OCI-LY1 (cell line): ENCODE measurements around the gene ROBO1.
"Not testable (repeated sequence)": the region's sequence is repeated elsewhere in the genome, so short reads cannot be mapped to it uniquely, and the experiment has no call there.

Experiments used
- H2AFZ ChIP-seq: fragments of 200-600 bp; sonication (generic), shearing (Covaris generic); 2 replicates; pipeline ENCODE4 v1.6.0; 2014; ENCODE audit warnings: antibody characterized with exemption, mild to moderate bottlenecking, low read length
- H3F3A ChIP-seq: fragments of 200-600 bp; sonication (generic), shearing (Covaris generic); 2 replicates; pipeline ENCODE4 v1.6.0; 2014; ENCODE audit warnings: mild to moderate bottlenecking, antibody characterized with exemption, low read length, moderate library complexity; ENCODE audit not compliant: insufficient read depth
- H3K27ac ChIP-seq: fragments of 200-600 bp; sonication (generic); 2 replicates; pipeline ENCODE4 v1.5.1; 2014; ENCODE audit warnings: low read length, mixed run types, mild to moderate bottlenecking, low read depth; ENCODE audit not compliant: poor library complexity, severe bottlenecking
- H3K27me3 ChIP-seq: fragments of 200-600 bp; sonication (generic); 2 replicates; pipeline ENCODE4 v1.6.0; 2014; ENCODE audit warnings: antibody characterized with exemption, mild to moderate bottlenecking, low read length, moderate library complexity; ENCODE audit not compliant: insufficient read depth
- H3K36me3 ChIP-seq: fragments of 200-600 bp; sonication (generic); 2 replicates; pipeline ENCODE4 v1.6.1; 2014; ENCODE audit warnings: mild to moderate bottlenecking, antibody characterized with exemption, low read length, moderate library complexity, mixed read lengths; ENCODE audit not compliant: insufficient read depth
- H3K4me1 ChIP-seq: fragments of 200-600 bp; sonication (generic); 2 replicates; pipeline ENCODE4 v1.5.1; 2014; ENCODE audit warnings: mild to moderate bottlenecking, low read length, moderate library complexity; ENCODE audit not compliant: insufficient read depth, severe bottlenecking
- H3K4me2 ChIP-seq: fragments of 200-600 bp; sonication (generic), shearing (Covaris generic); 2 replicates; pipeline ENCODE4 v1.6.1; 2014; ENCODE audit warnings: low read length
- H3K4me3 ChIP-seq: fragments of 200-600 bp; sonication (generic); 2 replicates; pipeline ENCODE4 v1.5.1; 2014; ENCODE audit warnings: low read length, low read depth, mild to moderate bottlenecking, mixed read lengths; ENCODE audit not compliant: poor library complexity, severe bottlenecking
- H3K79me2 ChIP-seq: fragments of 200-600 bp; shearing (Covaris generic); 2 replicates; pipeline ENCODE4 v1.6.1; 2016; ENCODE audit warnings: mixed run types, low read length, mixed read lengths; ENCODE audit not compliant: insufficient read depth
- H3K9ac ChIP-seq: fragments of 200-600 bp; sonication (generic), shearing (Covaris generic); 2 replicates; pipeline ENCODE4 v1.6.1; 2014; ENCODE audit warnings: mild to moderate bottlenecking, low read length, mixed read lengths
- H3K9me2 ChIP-seq: fragments of 200-600 bp; sonication (generic), shearing (Covaris generic); 2 replicates; pipeline ENCODE4 v1.6.1; 2014; ENCODE audit warnings: low read depth, mild to moderate bottlenecking, low read length, mixed read lengths
- H3K9me3 ChIP-seq: fragments of 200-600 bp; shearing (Covaris generic); 2 replicates; pipeline ENCODE4 v1.6.1; 2014; ENCODE audit warnings: low read length, mixed read lengths
- H4K20me1 ChIP-seq: fragments of 200-600 bp; sonication (generic), shearing (Covaris generic); 2 replicates; pipeline ENCODE4 v1.6.0; 2016; ENCODE audit warnings: mild to moderate bottlenecking, low read length; ENCODE audit not compliant: insufficient read depth
- CTCF ChIP-seq: fragments of 200-600 bp; sonication (generic), shearing (Covaris generic); IDR thresholded peaks from 2 replicates; pipeline ENCODE4 v1.5.1; 2017; ENCODE audit warnings: mild to moderate bottlenecking, antibody characterized with exemption, low read length, moderate library complexity, mixed read lengths
- EZH2 ChIP-seq: fragments of 200-600 bp; sonication (generic), shearing (Covaris generic); IDR thresholded peaks from 2 replicates; pipeline ENCODE4 v1.8.0; 2017; ENCODE audit warnings: borderline replicate concordance, mixed run types, mild to moderate bottlenecking, antibody characterized with exemption, low read length, moderate library complexity, mixed read lengths

Gene ROBO1

GRCh38 chr3:79808515-79808914 is 40.7 kb upstream of the ROBO1 start:
- Histone ChIP-seq H3K4me3 (no peak overlapping the region), H4K20me1 (no peaks in the 10 kb centered on the region), H3K36me3 (no peaks in the 10 kb centered on the region), H3K9me3 (no peaks in the 10 kb centered on the region), H3K4me1 (no peaks in the 10 kb centered on the region), H3K27ac (no peak overlapping the region), H3F3A (no peaks in the 10 kb centered on the region), H3K9ac (no peak overlapping the region), H3K79me2 (no peaks in the 10 kb centered on the region), H3K4me2 (no peak overlapping the region), H2AFZ (no peak overlapping the region), H3K27me3 (no peaks in the 10 kb centered on the region), H3K9me2 (no peaks in the 10 kb centered on the region)
- no peak for TF ChIP-seq CTCF
- TF ChIP-seq EZH2 = no peak

GRCh38 chr3:79790177-79790576 is 22.4 kb upstream of the ROBO1 start:
- H3K79me2 ChIP-seq, H3K27me3 ChIP-seq, H3K9ac ChIP-seq, H3K4me2 ChIP-seq, H3K4me3 ChIP-seq, H3F3A ChIP-seq, H3K4me1 ChIP-seq, H3K9me2 ChIP-seq, H3K9me3 ChIP-seq, H3K27ac ChIP-seq, H2AFZ ChIP-seq, H4K20me1 ChIP-seq, H3K36me3 ChIP-seq: not testable (repeated sequence)
- TF ChIP-seq CTCF = peak; percentile 32; the same call in 1 of the 2 replicates

- H3K27ac ChIP-seq = no peak overlapping the region
- H3K4me1 ChIP-seq = no peaks in the 10 kb centered on the region
- H3K27me3 ChIP-seq = no peaks in the 10 kb centered on the region
- H3K9ac ChIP-seq = no peak overlapping the region
- TF ChIP-seq EZH2 (no peak), CTCF (no peak)
- no peaks in the 10 kb centered on the region for H4K20me1 ChIP-seq
- H3K9me2 ChIP-seq = no peaks in the 10 kb centered on the region
- no peaks in the 10 kb centered on the region for H3K9me3 ChIP-seq
- no peaks in the 10 kb centered on the region for H3K36me3 ChIP-seq
- H3K79me2 ChIP-seq = no peaks in the 10 kb centered on the region
- no peak overlapping the region for H3K4me2 ChIP-seq
- H2AFZ ChIP-seq = no peak overlapping the region
- no peaks in the 10 kb centered on the region for H3F3A ChIP-seq
- no peak overlapping the region for H3K4me3 ChIP-seq
These were observed 5.5 kb upstream of the ROBO1 start for GRCh38 chr3:79773291-79773690.
